Measurements from ENCODE around the gene RAD51B.
A peak's percentile ranks its signal among the peaks of the same experiment; 100 is the strongest.

Gene RAD51B

GRCh38 chr14:68349900-68350629 is 530.5 kb downstream of the RAD51B start:
- no peak for DNase-seq

GRCh38 chr14:68355415-68355814 is 535.8 kb downstream of the RAD51B start:
- DNase-seq = no peak

- DNase-seq = no peak
Observed at GRCh38 chr14:68357777-68358176, 538.2 kb downstream of the RAD51B start.

- DNase-seq = no peak
Observed at GRCh38 chr14:68358500-68358899, 538.9 kb downstream of the RAD51B start.

- DNase-seq = no peak
Observed at GRCh38 chr14:68359022-68359836, 539.6 kb downstream of the RAD51B start.

GRCh38 chr14:68359837-68360552 is 540.4 kb downstream of the RAD51B start:
- DNase-seq = peak; percentile 32

- DNase-seq = no peak
Observed at GRCh38 chr14:68361231-68361630, 541.7 kb downstream of the RAD51B start.

GRCh38 chr14:68362846-68363245 is 543.3 kb downstream of the RAD51B start:
- DNase-seq = no peak

GRCh38 chr14:68363466-68363842 is 543.9 kb downstream of the RAD51B start:
- no peak for DNase-seq

GRCh38 chr14:68363843-68364767 is 544.5 kb downstream of the RAD51B start:
- no peak for DNase-seq

- no peak for DNase-seq
Observed at GRCh38 chr14:68364792-68365192, 545.2 kb downstream of the RAD51B start.

- no peak for DNase-seq
Observed at GRCh38 chr14:68365228-68365627, 545.6 kb downstream of the RAD51B start.

- no peak for DNase-seq
Observed at GRCh38 chr14:68366656-68367055, 547.1 kb downstream of the RAD51B start.

GRCh38 chr14:68367536-68367935 is 548.0 kb downstream of the RAD51B start:
- DNase-seq = no peak

GRCh38 chr14:68368850-68369249 is 549.3 kb downstream of the RAD51B start:
- no peak for DNase-seq

- DNase-seq = no peak
Observed at GRCh38 chr14:68369281-68370056, 549.9 kb downstream of the RAD51B start.

GRCh38 chr14:68370057-68370360 is 550.4 kb downstream of the RAD51B start:
- DNase-seq = no peak

GRCh38 chr14:68372368-68372767 is 552.8 kb downstream of the RAD51B start:
- DNase-seq = no peak

GRCh38 chr14:68373124-68373646 is 553.6 kb downstream of the RAD51B start:
- no peak for DNase-seq

- no peak for DNase-seq
Observed at GRCh38 chr14:68373847-68374444, 554.4 kb downstream of the RAD51B start.

- DNase-seq = no peak
Observed at GRCh38 chr14:68374682-68375081, 555.1 kb downstream of the RAD51B start.

Measured in stimulated activated CD4-positive, alpha-beta T cell treated with anti-CD3 and anti-CD28 coated beads, Interleukin-4, amount 100 ng/mL, for 1 hour (primary cell).